ENCODE data around the gene OSBPL1A.
A peak's percentile ranks its signal among the peaks of the same experiment; 100 is the strongest.

OSBPL1A gene

GRCh38 chr18:24121625-24122024, 276.0 kb downstream of the OSBPL1A start:
- DNase-seq: no peak
- Mint-ChIP-seq H3K27ac (no peak overlapping the region), H3K4me3 (no peak overlapping the region), H3K27me3 (no peaks in the 10 kb centered on the region), H3K9me3 (no peaks in the 10 kb centered on the region), H3K36me3 (ENCODE audit: low read depth) (peaks cover 84% of the 10 kb centered on the region), H3K4me1 (ENCODE audit: low read depth) (no peaks in the 10 kb centered on the region)

- H3K9me3 Mint-ChIP-seq: no peaks in the 10 kb centered on the region
- peaks cover 4% of the 10 kb centered on the region for H3K4me1 Mint-ChIP-seq (ENCODE audit: low read depth)
- no peak for DNase-seq
- no peaks in the 10 kb centered on the region for H3K27me3 Mint-ChIP-seq
- no peak overlapping the region for H3K4me3 Mint-ChIP-seq
- no peak overlapping the region for H3K27ac Mint-ChIP-seq
- H3K36me3 Mint-ChIP-seq (ENCODE audit: low read depth): peaks cover 85% of the 10 kb centered on the region
Measured at GRCh38 chr18:24120676-24121075, 276.9 kb downstream of the OSBPL1A start.

GRCh38 chr18:24118750-24119577, 278.7 kb downstream of the OSBPL1A start:
- Mint-ChIP-seq H3K9me3 (no peaks in the 10 kb centered on the region), H3K27me3 (no peaks in the 10 kb centered on the region), H3K27ac (no peak overlapping the region), H3K4me3 (no peak overlapping the region), H3K4me1 (ENCODE audit: low read depth) (peaks cover 21% of the 10 kb centered on the region), H3K36me3 (ENCODE audit: low read depth) (peaks cover 85% of the 10 kb centered on the region)
- DNase-seq: peak; percentile 79

- H3K4me3 Mint-ChIP-seq: no peak overlapping the region
- peaks cover 40% of the 10 kb centered on the region for H3K4me1 Mint-ChIP-seq (ENCODE audit: low read depth)
- peak overlapping the region; percentile 72 for H3K27ac Mint-ChIP-seq
- no peaks in the 10 kb centered on the region for H3K27me3 Mint-ChIP-seq
- H3K9me3 Mint-ChIP-seq: no peaks in the 10 kb centered on the region
- no peak for DNase-seq
- H3K36me3 Mint-ChIP-seq (ENCODE audit: low read depth): peaks cover 69% of the 10 kb centered on the region
Measured at GRCh38 chr18:24115628-24116027, 282.0 kb downstream of the OSBPL1A start.

- no peak for DNase-seq
- Mint-ChIP-seq H3K27ac (peak overlapping the region; percentile 72), H3K4me3 (no peak overlapping the region), H3K9me3 (no peaks in the 10 kb centered on the region), H3K4me1 (ENCODE audit: low read depth) (peaks cover 40% of the 10 kb centered on the region), H3K36me3 (ENCODE audit: low read depth) (peaks cover 64% of the 10 kb centered on the region), H3K27me3 (no peaks in the 10 kb centered on the region)
Measured at GRCh38 chr18:24114924-24115549, 282.6 kb downstream of the OSBPL1A start.

DNA sequence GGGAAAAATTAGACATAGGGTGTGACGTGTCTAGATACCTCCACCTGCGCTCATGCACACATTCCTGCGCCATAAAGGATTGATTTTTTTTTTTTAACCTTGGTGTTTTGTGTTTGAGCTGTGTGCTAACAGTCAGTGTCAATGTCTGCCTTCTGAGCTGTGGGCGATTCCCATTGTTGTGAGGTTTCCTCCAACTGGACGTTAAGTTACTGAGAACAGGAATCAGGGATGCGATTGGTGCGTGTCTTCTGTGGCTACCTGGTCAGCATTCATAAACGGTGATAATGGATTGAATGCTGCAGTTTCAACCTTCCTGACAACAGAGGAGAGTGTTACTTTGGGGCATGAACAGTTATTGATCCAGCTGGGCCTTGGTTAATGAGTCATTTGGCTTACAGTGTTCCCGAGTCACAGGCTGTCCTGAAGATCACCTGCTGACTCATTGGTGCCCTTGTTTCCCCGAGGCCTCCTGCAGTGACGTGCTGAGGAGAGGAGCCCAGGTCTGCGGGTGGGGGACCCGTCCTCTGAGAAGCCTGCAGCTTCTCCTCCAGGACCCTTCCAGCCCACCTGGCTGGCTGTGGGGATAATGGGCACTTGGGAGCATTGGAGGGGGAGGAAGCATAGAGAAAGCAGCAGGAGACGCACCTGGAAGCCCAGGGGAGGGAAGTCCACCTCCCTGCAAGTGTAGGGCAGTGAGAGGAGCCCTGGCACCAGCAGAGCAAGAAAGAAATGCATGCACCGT, 284.6 kb downstream of the OSBPL1A start:
- no peaks in the 10 kb centered on the region for H3K9me3 Mint-ChIP-seq
- no peak overlapping the region for H3K4me3 Mint-ChIP-seq
- DNase-seq: no peak
- no peaks in the 10 kb centered on the region for H3K27me3 Mint-ChIP-seq
- H3K27ac Mint-ChIP-seq: peak overlapping the region; percentile 65
- peaks cover 51% of the 10 kb centered on the region for H3K36me3 Mint-ChIP-seq (ENCODE audit: low read depth)
- H3K4me1 Mint-ChIP-seq (ENCODE audit: low read depth): peaks cover 40% of the 10 kb centered on the region

GRCh38 chr18:24112464-24112863, 285.2 kb downstream of the OSBPL1A start:
- H3K27ac Mint-ChIP-seq: peak overlapping the region; percentile 23
- DNase-seq: no peak
- peaks cover 50% of the 10 kb centered on the region for H3K36me3 Mint-ChIP-seq (ENCODE audit: low read depth)
- no peaks in the 10 kb centered on the region for H3K27me3 Mint-ChIP-seq
- no peaks in the 10 kb centered on the region for H3K9me3 Mint-ChIP-seq
- no peak overlapping the region for H3K4me3 Mint-ChIP-seq
- H3K4me1 Mint-ChIP-seq (ENCODE audit: low read depth): peaks cover 40% of the 10 kb centered on the region

Data from activated T-cell treated with anti-CD3 and anti-CD28 coated beads, Interleukin-2, amount 50 U/mL, for 24 hours (primary cell).